Spleen (tissue), 11 donors: ENCODE results near the gene PLEKHG1. TPM values are rescaled to one million over a fixed set of nuclear protein-coding genes. Genes with fewer than 3 reads are reported as not detected.
A peak's percentile ranks its signal among the peaks of the same experiment; 100 is the strongest.

Experiments
- DNase-seq: peaks from one replicate; pipeline ENCODE4 v3.0.0-alpha.2; 2020
- H3K27ac ChIP-seq, 8 donors: fragments of 200-600 bp; sonication (generic) in 7 of 8; 1 replicate in 4 of 8; 2 replicates in 4 of 8; pipeline versions ENCODE4 v1.5.0 to v1.8.0; 2016 to 2021; ENCODE audit warnings: inconsistent platforms in 4 of 8, mild to moderate bottlenecking in 4 of 8, moderate library complexity in 1 of 8
- H3K27me3 ChIP-seq, 7 donors: fragments of 200-600 bp; sonication (generic) in 6 of 7; replicated peaks in 1 of 7; 1 replicate in 4 of 7; 2 replicates in 3 of 7; pipeline versions ENCODE4 v1.5.0 to v1.8.0; 2016 to 2021; ENCODE audit warnings: inconsistent platforms in 3 of 7, mild to moderate bottlenecking in 1 of 7
- H3K36me3 ChIP-seq, 6 donors: fragments of 200-600 bp; sonication (generic) in 5 of 6; 1 replicate in 4 of 6; 2 replicates in 2 of 6; pipeline versions ENCODE4 v1.5.0 to v1.8.0; 2016 to 2021; ENCODE audit warnings: inconsistent platforms in 2 of 6
- H3K4me1 ChIP-seq, 6 donors: fragments of 200-600 bp; sonication (generic) in 5 of 6; 1 replicate in 3 of 6; 2 replicates in 3 of 6; pipeline versions ENCODE4 v1.5.0 to v1.8.0; 2016 to 2021; ENCODE audit warnings: inconsistent platforms in 3 of 6
- H3K4me3 ChIP-seq, 8 donors: fragments of 200-600 bp; sonication (generic) in 7 of 8; 1 replicate in 4 of 8; 2 replicates in 4 of 8; pipeline versions ENCODE4 v1.5.0 to v1.8.0; 2016 to 2021; ENCODE audit warnings: inconsistent platforms in 4 of 8, mild to moderate bottlenecking in 4 of 8, moderate library complexity in 2 of 8
- H3K9me3 ChIP-seq, 8 donors: fragments of 200-600 bp; sonication (generic) in 7 of 8; 1 replicate in 4 of 8; 2 replicates in 4 of 8; pipeline versions ENCODE4 v1.5.0 to v1.8.0; 2016 to 2021; ENCODE audit warnings: inconsistent platforms in 4 of 8
- POLR2A ChIP-seq, 3 donors: fragments of 450-650 bp; IDR thresholded peaks; one replicate each; pipeline ENCODE4 v1.5.1; 2017; ENCODE audit warnings: antibody characterized with exemption in 3 of 3, mild to moderate bottlenecking in 1 of 3
- POLR2AphosphoS5 ChIP-seq, 3 donors: sonication (generic); formaldehyde crosslinking; IDR thresholded peaks; one replicate each; pipeline ENCODE4 v1.5.1; 2017; ENCODE audit warnings: antibody characterized with exemption in 3 of 3
- WGBS, 5 donors: extraction: QIAGEN DNeasy Blood & Tissue Kit in 3 of 5; methylation state at CpG; one replicate each; pipeline versions ENCODE4 v1.1.5 to v1.1.7; 2013 to 2018; 5-methylcytosine and 5-hydroxymethylcytosine counted together
- intact Hi-C: fragments of 100-400 bp; cut with DNase I; formaldehyde crosslinking; loops from one replicate; pipeline ENCODE4 v1.15.0; 2023; ENCODE audit warnings: low total_unique reads
- polyA plus RNA-seq, 3 donors: library from polyadenylated mRNA; stranded (reverse); fragments of 200-250 nt; gene quantifications; one replicate each; pipeline ENCODE4 v1.2.1, GENCODE V29; 2013
- total RNA-seq, 7 donors: library from RNA; depleted of rRNA in 3 of 7; stranded (reverse); fragments of >200 nt in 3 of 7; fragmentation: NEBNext Ultra II Directional in 4 of 7; extraction: Animal tissue kit (Norgen Biotek cat#: 25700) in 4 of 7; gene quantifications; one replicate each; pipeline versions ENCODE4 v1.1.0 to v1.2.1, GENCODE V29; 2016 to 2021
- TF ChIP-seq, protein P1 (sequence below), 11 experiments: fragments of 200-600 bp in 7 of 11; fragments of 450-650 bp in 4 of 11; sonication (generic) in 4 of 11; IDR thresholded peaks in 8 of 11; conservative IDR thresholded peaks in 3 of 11; 1 replicate in 7 of 11; 2 replicates in 4 of 11; pipeline versions ENCODE4 v1.4.0 to v1.8.0; 2016 to 2021; ENCODE audit warnings: antibody characterized with exemption in 11 of 11, inconsistent platforms in 4 of 11, mild to moderate bottlenecking in 1 of 11
- donor health status: healthy with polysubstance abuse.
- donor health status: DM: no; HTN: no; CAD: no; lungs with moderate emphysema.
- donor health status: DM: no; HTN: no; CAD: no.
- donor health status: Bipolar disorder and iron deficiency.
- donor health status: healthy.
- donor health status: DM: no; HTN: no; CAD: no.
- donor health status: DM: yes; HTN: yes; CAD: no.

PLEKHG1 gene
- total and polyA plus RNA-seq, 10 donors = 14.2 to 361 (median 161) TPM

DNA sequence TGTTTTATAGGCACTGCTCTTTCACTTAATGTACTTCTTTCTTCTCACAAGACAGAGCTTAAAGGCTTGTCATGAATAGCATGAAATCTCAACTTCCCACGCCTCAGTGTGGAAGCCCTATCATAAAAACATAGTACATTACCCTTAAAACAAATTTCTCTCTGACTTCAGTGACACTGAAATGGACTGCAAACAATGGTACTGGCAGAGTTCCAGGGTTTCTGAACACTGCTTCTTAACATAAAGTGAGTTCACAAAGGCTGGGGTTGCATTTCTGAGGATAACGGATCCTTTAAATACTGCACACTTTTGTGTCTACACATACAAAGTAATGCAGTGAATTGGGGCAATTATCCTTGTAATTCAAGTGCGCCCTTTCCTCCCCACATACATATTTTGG, 32.3 kb upstream of the PLEKHG1 start:
- intact Hi-C loops = no loop called here
- Histone ChIP-seq H3K27ac (peak overlapping the region in 1 of 8 donors; percentile 4), H3K27me3 (peaks cover 0 to 12% (median 0%) of the 10 kb centered on the region in 7 donors), H3K36me3 (no peaks in the 10 kb centered on the region), H3K4me1 (peaks cover 0 to 17% (median 3%) of the 10 kb centered on the region in 6 donors), H3K9me3 (no peaks in the 10 kb centered on the region), H3K4me3 (no peak overlapping the region)
- WGBS, 5 donors = 68 to 83% (median 72%) methylated on average over 3 of the region's 3 CpGs
- DNase-seq = no peak
- no peak for TF ChIP-seq POLR2AphosphoS5 (IDR thresholded peaks at IDR 0.05)
- TF ChIP-seq, protein P1, sequence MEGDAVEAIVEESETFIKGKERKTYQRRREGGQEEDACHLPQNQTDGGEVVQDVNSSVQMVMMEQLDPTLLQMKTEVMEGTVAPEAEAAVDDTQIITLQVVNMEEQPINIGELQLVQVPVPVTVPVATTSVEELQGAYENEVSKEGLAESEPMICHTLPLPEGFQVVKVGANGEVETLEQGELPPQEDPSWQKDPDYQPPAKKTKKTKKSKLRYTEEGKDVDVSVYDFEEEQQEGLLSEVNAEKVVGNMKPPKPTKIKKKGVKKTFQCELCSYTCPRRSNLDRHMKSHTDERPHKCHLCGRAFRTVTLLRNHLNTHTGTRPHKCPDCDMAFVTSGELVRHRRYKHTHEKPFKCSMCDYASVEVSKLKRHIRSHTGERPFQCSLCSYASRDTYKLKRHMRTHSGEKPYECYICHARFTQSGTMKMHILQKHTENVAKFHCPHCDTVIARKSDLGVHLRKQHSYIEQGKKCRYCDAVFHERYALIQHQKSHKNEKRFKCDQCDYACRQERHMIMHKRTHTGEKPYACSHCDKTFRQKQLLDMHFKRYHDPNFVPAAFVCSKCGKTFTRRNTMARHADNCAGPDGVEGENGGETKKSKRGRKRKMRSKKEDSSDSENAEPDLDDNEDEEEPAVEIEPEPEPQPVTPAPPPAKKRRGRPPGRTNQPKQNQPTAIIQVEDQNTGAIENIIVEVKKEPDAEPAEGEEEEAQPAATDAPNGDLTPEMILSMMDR (IDR thresholded peaks at IDR 0.05 in 8 of 11, conservative IDR thresholded peaks at IDR 0.05 in 3 of 11) = no peak
- TF ChIP-seq POLR2A (IDR thresholded peaks at IDR 0.05) = no peak

DNA sequence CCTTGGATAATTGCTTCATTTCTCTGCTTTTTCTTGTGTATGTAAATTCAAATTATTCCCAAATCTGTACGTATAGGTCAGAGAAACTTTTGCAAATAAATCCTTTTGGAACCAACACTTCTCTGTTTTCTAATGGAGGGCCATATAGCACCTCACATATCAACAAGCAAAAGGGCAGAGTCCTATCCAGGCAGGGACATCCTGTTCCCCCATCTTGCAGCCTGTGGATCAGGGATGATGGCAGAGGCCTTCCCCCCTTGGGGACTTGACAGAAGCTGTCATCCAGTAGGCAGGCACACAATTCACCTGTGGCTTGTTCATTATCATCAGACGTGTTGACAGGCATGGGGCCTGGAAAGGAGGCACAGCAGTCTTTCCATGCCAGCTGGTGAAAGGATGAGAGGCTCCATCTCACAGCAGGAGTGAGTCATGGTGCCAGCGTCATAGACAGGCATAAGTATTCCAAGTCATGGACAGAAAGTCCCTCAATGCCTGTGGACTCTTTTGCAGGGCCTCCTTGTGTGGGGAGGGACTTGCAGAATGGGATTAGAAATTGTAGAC, 31.8 kb upstream of the PLEKHG1 start:
- Histone ChIP-seq H3K27me3 (peaks cover 0 to 13% (median 0%) of the 10 kb centered on the region in 7 donors), H3K4me3 (no peak overlapping the region), H3K4me1 (peaks cover 4 to 20% (median 6%) of the 10 kb centered on the region in 6 donors), H3K27ac (no peak overlapping the region), H3K36me3 (no peaks in the 10 kb centered on the region), H3K9me3 (no peaks in the 10 kb centered on the region)
- intact Hi-C loops = no loop called here
- DNase-seq = no peak
- TF ChIP-seq POLR2AphosphoS5 (IDR thresholded peaks at IDR 0.05) (no peak), POLR2A (IDR thresholded peaks at IDR 0.05) (no peak)
- TF ChIP-seq, protein P1 (IDR thresholded peaks at IDR 0.05 in 8 of 11, conservative IDR thresholded peaks at IDR 0.05 in 3 of 11) = no peak
- WGBS, 5 donors = 74 to 89% (median 82%) methylated on average over 3 of the region's 3 CpGs

DNA sequence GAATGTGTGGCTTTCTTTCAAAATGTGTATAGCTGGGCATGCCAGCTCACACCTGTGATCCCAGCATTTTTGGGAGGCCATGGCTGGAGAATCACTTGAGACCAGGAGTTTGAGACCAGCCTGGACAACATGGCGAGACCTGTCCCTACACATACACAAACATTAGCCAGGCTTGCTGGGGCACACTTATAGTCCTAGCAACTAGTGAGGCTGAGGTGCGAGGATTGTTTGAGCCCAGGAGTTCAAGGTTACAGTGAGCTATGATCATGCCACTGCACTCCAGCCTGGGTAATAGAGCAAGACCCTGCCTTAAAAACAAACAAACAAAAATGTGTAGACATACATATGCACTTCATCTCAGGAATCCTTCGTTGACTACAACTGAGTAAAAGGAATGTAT, 31.1 kb upstream of the PLEKHG1 start:
- intact Hi-C loops = no loop called here
- 85 to 95% (median 86%) methylated on average over 3 of the region's 3 CpGs for WGBS, 5 donors
- TF ChIP-seq POLR2AphosphoS5 (IDR thresholded peaks at IDR 0.05) = no peak
- TF ChIP-seq POLR2A (IDR thresholded peaks at IDR 0.05) = no peak
- TF ChIP-seq, protein P1 (IDR thresholded peaks at IDR 0.05 in 8 of 11, conservative IDR thresholded peaks at IDR 0.05 in 3 of 11) = no peak
- Histone ChIP-seq H3K4me1 (peaks cover 6 to 25% (median 10%) of the 10 kb centered on the region in 6 donors), H3K27me3 (peaks cover 0 to 20% (median 0%) of the 10 kb centered on the region in 7 donors), H3K36me3 (no peaks in the 10 kb centered on the region), H3K27ac (no peak overlapping the region), H3K9me3 (no peaks in the 10 kb centered on the region), H3K4me3 (no peak overlapping the region)
- no peak for DNase-seq

DNA sequence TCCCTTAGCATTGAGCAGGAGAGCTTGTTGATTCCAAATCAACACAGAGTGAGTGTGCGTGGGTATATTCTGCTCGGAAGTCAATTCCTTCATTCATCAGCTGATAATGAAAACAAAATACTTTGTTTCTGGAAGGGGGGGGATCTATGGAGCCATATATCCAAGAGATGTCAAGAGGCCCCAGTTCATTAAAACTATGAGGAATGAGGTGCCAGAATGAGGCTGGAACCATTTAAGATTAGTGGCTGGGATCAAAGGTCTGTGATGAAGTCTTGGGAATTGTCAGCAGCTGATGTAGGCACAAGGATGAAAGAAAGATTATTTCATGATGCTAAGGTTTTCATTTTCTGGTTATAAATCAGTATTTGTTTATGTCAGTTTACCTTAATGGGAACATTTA, 30.5 kb upstream of the PLEKHG1 start:
- H3K9me3 ChIP-seq = no peaks in the 10 kb centered on the region
- TF ChIP-seq, protein P1 (IDR thresholded peaks at IDR 0.05 in 8 of 11, conservative IDR thresholded peaks at IDR 0.05 in 3 of 11) = no peak
- H3K27me3 ChIP-seq = peaks cover 0 to 26% (median 0%) of the 10 kb centered on the region in 7 donors
- no peak overlapping the region for H3K27ac ChIP-seq
- no peak for DNase-seq
- no peaks in the 10 kb centered on the region for H3K36me3 ChIP-seq
- peaks cover 9 to 31% (median 16%) of the 10 kb centered on the region in 6 donors for H3K4me1 ChIP-seq
- 85 to 93% (median 89%) methylated on average over 2 of the region's 2 CpGs for WGBS, 5 donors
- intact Hi-C loops = no loop called here
- no peak overlapping the region for H3K4me3 ChIP-seq
